CD14-positive monocyte (primary cell): ENCODE results near the gene SPIN3. TPM values are rescaled to one million over a fixed set of nuclear protein-coding genes. Genes with fewer than 3 reads are reported as not detected.

Experiments used
- DNase-seq, 3 donors: peaks; one replicate each; pipeline ENCODE4 v3.0.0-alpha.2; 2011 to 2022
- H2AFZ ChIP-seq: 2 replicates; pipeline ENCODE4 v1.6.0; 2012; ENCODE audit warnings: mild to moderate bottlenecking, low read depth, low read length, inconsistent platforms; ENCODE audit not compliant: insufficient read depth, poor library complexity, severe bottlenecking
- H3K27ac ChIP-seq, 2 donors: 1 replicate in 1 of 2; 2 replicates in 1 of 2; pipeline ENCODE4 v1.5.1; 2012 to 2013; ENCODE audit warnings: low read length in 2 of 2, control low read depth in 1 of 2, inconsistent platforms in 1 of 2, low read depth in 1 of 2, mild to moderate bottlenecking in 1 of 2
- H3K27me3 ChIP-seq, 2 donors: one replicate each; pipeline versions ENCODE4 v1.6.0 to v1.6.1; 2011 to 2013; ENCODE audit warnings: low read length in 2 of 2; ENCODE audit not compliant: control insufficient read depth in 2 of 2, insufficient read depth in 2 of 2
- H3K36me3 ChIP-seq, 2 donors: replicated peaks in 1 of 2; 1 replicate in 1 of 2; 2 replicates in 1 of 2; pipeline versions ENCODE4 v1.5.1 to v1.6.1; 2012 to 2013; ENCODE audit warnings: low read length in 2 of 2, control low read depth in 1 of 2, inconsistent platforms in 1 of 2, mild to moderate bottlenecking in 1 of 2; ENCODE audit not compliant: insufficient read depth in 2 of 2, control insufficient read depth in 1 of 2
- H3K4me1 ChIP-seq, 2 donors: 1 replicate in 1 of 2; 2 replicates in 1 of 2; pipeline versions ENCODE4 v1.5.1 to v1.6.1; 2012 to 2013; ENCODE audit warnings: low read length in 2 of 2, control low read depth in 1 of 2, inconsistent platforms in 1 of 2, mild to moderate bottlenecking in 1 of 2, moderate library complexity in 1 of 2; ENCODE audit not compliant: insufficient read depth in 2 of 2, control insufficient read depth in 1 of 2
- H3K4me2 ChIP-seq: replicated peaks from 2 replicates; pipeline ENCODE3; 2012; ENCODE audit warnings: low read length, moderate library complexity, mild to moderate bottlenecking; ENCODE audit not compliant: poor library complexity, severe bottlenecking; ENCODE audit errors: extremely low read depth
- H3K4me3 ChIP-seq, 3 experiments: fragments of 200-600 bp in 1 of 3; sonication (generic) in 1 of 3; replicated peaks in 1 of 3; 1 replicate in 2 of 3; 2 replicates in 1 of 3; pipeline ENCODE4 v1.5.1; 2011 to 2013; ENCODE audit warnings: low read length in 3 of 3, mild to moderate bottlenecking in 3 of 3, control low read depth in 2 of 3, low read depth in 2 of 3, inconsistent platforms in 1 of 3, moderate library complexity in 1 of 3
- H3K79me2 ChIP-seq: 2 replicates; pipeline ENCODE4 v1.6.0; 2012; ENCODE audit warnings: mild to moderate bottlenecking, control low read depth, inconsistent platforms, low read length, moderate library complexity; ENCODE audit not compliant: insufficient read depth
- H3K9ac ChIP-seq: 2 replicates; pipeline ENCODE4 v1.6.0; 2017; ENCODE audit warnings: low read length, mild to moderate bottlenecking; ENCODE audit not compliant: insufficient read depth, poor library complexity, severe bottlenecking
- H3K9me3 ChIP-seq, 2 donors: replicated peaks in 1 of 2; 1 replicate in 1 of 2; 2 replicates in 1 of 2; pipeline versions ENCODE4 v1.5.1 to v1.6.1; 2012 to 2013; ENCODE audit warnings: low read length in 2 of 2, control low read depth in 1 of 2; ENCODE audit not compliant: control insufficient read depth in 1 of 2, insufficient read depth in 1 of 2
- H4K20me1 ChIP-seq: 2 replicates; pipeline ENCODE4 v1.6.0; 2012; ENCODE audit warnings: mild to moderate bottlenecking, low read length, control low read depth, moderate library complexity; ENCODE audit not compliant: insufficient read depth
- H3K27ac Mint-ChIP-seq, 7 donors: one replicate each; pipeline ENCODE4 v1.8.0; 2020; ENCODE audit warnings: mild to moderate bottlenecking in 7 of 7, mixed read lengths in 7 of 7, moderate library complexity in 6 of 7, inconsistent platforms in 2 of 7
- H3K27me3 Mint-ChIP-seq, 3 donors: one replicate each; pipeline ENCODE4 v1.8.0; 2021 to 2022; ENCODE audit warnings: low read depth in 3 of 3, mild to moderate bottlenecking in 3 of 3, mixed read lengths in 3 of 3, moderate library complexity in 3 of 3, inconsistent platforms in 1 of 3
- H3K36me3 Mint-ChIP-seq, 2 donors: one replicate each; pipeline ENCODE4 v1.8.0; 2020; ENCODE audit warnings: mixed read lengths in 2 of 2, inconsistent platforms in 1 of 2, mild to moderate bottlenecking in 1 of 2
- H3K4me1 Mint-ChIP-seq: one replicate; pipeline ENCODE4 v1.8.0; 2020; ENCODE audit warnings: mild to moderate bottlenecking, mixed read lengths
- H3K4me3 Mint-ChIP-seq, 2 donors: one replicate each; pipeline ENCODE4 v1.8.0; 2020; ENCODE audit warnings: mild to moderate bottlenecking in 2 of 2, mixed read lengths in 2 of 2, moderate library complexity in 1 of 2
- H3K9me3 Mint-ChIP-seq, 7 donors: one replicate each; pipeline ENCODE4 v1.8.0; 2020 to 2022; ENCODE audit warnings: mixed read lengths in 7 of 7, mild to moderate bottlenecking in 6 of 7, moderate library complexity in 6 of 7, inconsistent platforms in 2 of 7
- WGBS: methylation state at CpG from one replicate; pipeline ENCODE4 v1.1.5; 2013; ENCODE audit warnings: missing lambda C conversion rate; ENCODE audit not compliant: insufficient coverage; 5-methylcytosine and 5-hydroxymethylcytosine counted together
- intact Hi-C, 2 donors: fragments of 100-400 bp; cut with micrococcal nuclease; formaldehyde crosslinking; loops; one replicate each; pipeline versions ENCODE4 v1.15.0 to v1.15.1; 2023
- polyA plus RNA-seq, 3 donors: library from polyadenylated mRNA; depleted of rRNA in 1 of 3; unstranded in 2 of 3; stranded (reverse) in 1 of 3; fragments of 300-500 nt in 2 of 3; fragments of >200 nt in 1 of 3; fragmentation: Illumina TruSeq in 2 of 3; gene quantifications; 1 replicate in 2 of 3; 2 replicates in 1 of 3; pipeline ENCODE4 v1.2.3, GENCODE V29; 2012 to 2021
- TF ChIP-seq, protein P1 (sequence below): fragments of 200-600 bp; IDR thresholded peaks from one replicate; pipeline ENCODE4 v1.8.0; 2022; ENCODE audit warnings: antibody characterized with exemption, mild to moderate bottlenecking

Gene SPIN3
- polyA plus RNA-seq, 3 donors: 0.80 to 6.3 (median 1.6) TPM

DNA sequence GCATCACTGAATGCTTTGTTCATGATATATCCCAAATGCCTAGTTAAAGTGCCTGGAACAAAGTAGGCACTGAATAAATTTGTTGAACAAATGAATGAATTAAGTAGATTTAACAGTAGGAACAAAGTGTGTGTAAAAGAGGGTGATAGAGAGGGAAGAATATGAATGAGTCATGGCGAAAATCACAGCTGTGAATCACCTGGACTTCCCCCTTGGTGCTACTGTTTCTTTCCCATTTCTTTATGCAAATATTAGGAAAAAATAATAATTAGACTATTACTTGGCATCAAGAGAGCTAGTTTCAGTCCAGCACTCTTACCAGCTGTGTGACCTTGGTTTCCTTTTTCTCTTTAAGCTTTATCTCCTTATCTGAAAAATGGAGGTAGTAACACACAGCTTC lies 9.2 kb downstream of the SPIN3 start:
- no peak overlapping the region for H3K9ac ChIP-seq
- no peaks in the 10 kb centered on the region for H3K27me3 ChIP-seq
- H3K36me3 Mint-ChIP-seq: peaks cover 0 to 21% of the 10 kb centered on the region in 2 donors
- no CpG with 5 or more reads among the region's 1 CpG for WGBS
- no peaks in the 10 kb centered on the region for H3K9me3 Mint-ChIP-seq
- H3K4me3 ChIP-seq: no peak overlapping the region
- no peak overlapping the region for H3K4me2 ChIP-seq
- TF ChIP-seq, protein P1, sequence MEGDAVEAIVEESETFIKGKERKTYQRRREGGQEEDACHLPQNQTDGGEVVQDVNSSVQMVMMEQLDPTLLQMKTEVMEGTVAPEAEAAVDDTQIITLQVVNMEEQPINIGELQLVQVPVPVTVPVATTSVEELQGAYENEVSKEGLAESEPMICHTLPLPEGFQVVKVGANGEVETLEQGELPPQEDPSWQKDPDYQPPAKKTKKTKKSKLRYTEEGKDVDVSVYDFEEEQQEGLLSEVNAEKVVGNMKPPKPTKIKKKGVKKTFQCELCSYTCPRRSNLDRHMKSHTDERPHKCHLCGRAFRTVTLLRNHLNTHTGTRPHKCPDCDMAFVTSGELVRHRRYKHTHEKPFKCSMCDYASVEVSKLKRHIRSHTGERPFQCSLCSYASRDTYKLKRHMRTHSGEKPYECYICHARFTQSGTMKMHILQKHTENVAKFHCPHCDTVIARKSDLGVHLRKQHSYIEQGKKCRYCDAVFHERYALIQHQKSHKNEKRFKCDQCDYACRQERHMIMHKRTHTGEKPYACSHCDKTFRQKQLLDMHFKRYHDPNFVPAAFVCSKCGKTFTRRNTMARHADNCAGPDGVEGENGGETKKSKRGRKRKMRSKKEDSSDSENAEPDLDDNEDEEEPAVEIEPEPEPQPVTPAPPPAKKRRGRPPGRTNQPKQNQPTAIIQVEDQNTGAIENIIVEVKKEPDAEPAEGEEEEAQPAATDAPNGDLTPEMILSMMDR: no peak
- no peak overlapping the region for H3K4me3 Mint-ChIP-seq
- H3K9me3 ChIP-seq: no peaks in the 10 kb centered on the region
- H4K20me1 ChIP-seq: no peaks in the 10 kb centered on the region
- H3K27me3 Mint-ChIP-seq: peaks cover 0 to 5% (median 3%) of the 10 kb centered on the region in 3 donors
- H3K4me1 ChIP-seq: no peaks in the 10 kb centered on the region
- H3K4me1 Mint-ChIP-seq: no peaks in the 10 kb centered on the region
- H3K27ac Mint-ChIP-seq: no peak overlapping the region
- no peak overlapping the region for H2AFZ ChIP-seq
- H3K79me2 ChIP-seq: no peaks in the 10 kb centered on the region
- no peak overlapping the region for H3K27ac ChIP-seq
- H3K36me3 ChIP-seq: peaks cover 4 to 12% of the 10 kb centered on the region in 2 donors
- intact Hi-C loops: no loop called here
- peak in 1 of 3 donors; percentile 14 for DNase-seq

GRCh38 chrX:56978172-56978571 lies 17.2 kb downstream of the SPIN3 start:
- H3K9me3 ChIP-seq: no peaks in the 10 kb centered on the region
- peaks cover 0 to 2% of the 10 kb centered on the region in 2 donors for H3K27me3 ChIP-seq
- H3K27ac Mint-ChIP-seq: no peak overlapping the region
- no peak overlapping the region for H3K9ac ChIP-seq
- H3K4me1 ChIP-seq: no peaks in the 10 kb centered on the region
- H3K27me3 Mint-ChIP-seq: peaks cover 0 to 8% (median 0%) of the 10 kb centered on the region in 3 donors
- H3K79me2 ChIP-seq: no peaks in the 10 kb centered on the region
- no peaks in the 10 kb centered on the region for H3K4me1 Mint-ChIP-seq
- H3K36me3 ChIP-seq: peaks cover 5 to 7% of the 10 kb centered on the region in 2 donors
- H4K20me1 ChIP-seq: no peaks in the 10 kb centered on the region
- H3K9me3 Mint-ChIP-seq: no peaks in the 10 kb centered on the region
- H3K27ac ChIP-seq: no peak overlapping the region
- peaks cover 3 to 16% of the 10 kb centered on the region in 2 donors for H3K36me3 Mint-ChIP-seq
- TF ChIP-seq, protein P1: peak; percentile 50
- DNase-seq: peak; percentile 12 to 21 (median 16)
- no peak overlapping the region for H3K4me2 ChIP-seq
- H3K4me3 Mint-ChIP-seq: no peak overlapping the region
- no CpG with 5 or more reads among the region's 1 CpG for WGBS
- H2AFZ ChIP-seq: no peak overlapping the region
- H3K4me3 ChIP-seq: no peak overlapping the region
- intact Hi-C loops: loop anchor here in 1 of 2 donors (5.0 kb wide), 1 partner anchor 176 kb away; no protein-coding TSS in a partner anchor
